Fibroblast of upper back skin (primary cell): Measurements from ENCODE around the gene ABCA3.
A peak's percentile ranks its signal among the peaks of the same experiment; 100 is the strongest.
"Not testable (repeated sequence)": the region's sequence is repeated elsewhere in the genome, so short reads cannot be mapped to it uniquely, and the experiment has no call there.

Experiments
- DNase-seq: peaks from one replicate; pipeline ENCODE4 v3.0.0-alpha.2; 2013

The ABCA3 gene

GRCh38 chr16:2251296-2252111 is 89.0 kb downstream of the ABCA3 start, which contains the start of gene ECI1:
Gene ECI1 (minus strand): TSS chr16:2251587. CDS start chr16:2251566, 21 bp downstream.
- peak; percentile 90 for DNase-seq

GRCh38 chr16:2250652-2251295 is 89.8 kb downstream of the ABCA3 start:
- no peak for DNase-seq

- no peak for DNase-seq
Observed at GRCh38 chr16:2246301-2246885, 94.1 kb downstream of the ABCA3 start.

- DNase-seq, result no peak
Observed at GRCh38 chr16:2244926-2245795, 95.4 kb downstream of the ABCA3 start.

GRCh38 chr16:2244301-2244700 is 96.2 kb downstream of the ABCA3 start:
- no peak for DNase-seq

- DNase-seq, result no peak
Observed at GRCh38 chr16:2243781-2244180, 96.7 kb downstream of the ABCA3 start.

GRCh38 chr16:2243031-2243528 is 97.4 kb downstream of the ABCA3 start:
- DNase-seq, result no peak

GRCh38 chr16:2242598-2242997 is 97.9 kb downstream of the ABCA3 start:
- no peak for DNase-seq

GRCh38 chr16:2240331-2240730 is 100.2 kb downstream of the ABCA3 start:
- DNase-seq, result not testable (repeated sequence)

GRCh38 chr16:2238838-2239675 is 101.5 kb downstream of the ABCA3 start:
- no peak for DNase-seq

- DNase-seq, result no peak
Observed at GRCh38 chr16:2238150-2238837, 102.2 kb downstream of the ABCA3 start.

- DNase-seq, result no peak
Observed at GRCh38 chr16:2237493-2238149, 102.9 kb downstream of the ABCA3 start.

- DNase-seq, result no peak
Observed at GRCh38 chr16:2237102-2237482, 103.4 kb downstream of the ABCA3 start.

GRCh38 chr16:2236337-2237101 is 104.0 kb downstream of the ABCA3 start, which contains the start of gene DNASE1L2:
Gene DNASE1L2 (plus strand): TSS chr16:2236444. CDS start chr16:2236817, 373 bp downstream.
- DNase-seq, result no peak

GRCh38 chr16:2235695-2236336 is 104.7 kb downstream of the ABCA3 start:
- DNase-seq, result no peak

- DNase-seq, result no peak
Observed at GRCh38 chr16:2235234-2235651, 105.3 kb downstream of the ABCA3 start.

GRCh38 chr16:2234813-2235170 is 105.7 kb downstream of the ABCA3 start:
- DNase-seq, result no peak

GRCh38 chr16:2233872-2234812 is 106.4 kb downstream of the ABCA3 start:
- no peak for DNase-seq
